AG04450 (cell line): ENCODE data around the gene ADAMTS17. TPM values are rescaled to one million over a fixed set of nuclear protein-coding genes. Genes with fewer than 3 reads are reported as not detected.

Experiments used
- CTCF ChIA-PET: fragments of 300-600, 350-600 bp; formaldehyde crosslinking; extraction: SDS; loops from one replicate; lab custom pipeline; 2022; ENCODE audit warnings: antibody characterized with exemption, inconsistent platforms; lab: Charles Lee
- POLR2A ChIA-PET: fragments of 350-600 bp; formaldehyde crosslinking; extraction: SDS; loops from one replicate; lab custom pipeline; 2021; ENCODE audit warnings: antibody characterized with exemption, inconsistent platforms; lab: Yijun Ruan, JAX
- DNase-seq: peaks from one replicate; pipeline ENCODE4 v3.0.0-alpha.2; 2011; ENCODE audit warnings: low read depth, low spot score
- H3K27ac ChIP-seq: one replicate; pipeline ENCODE4 v1.5.1; 2012; ENCODE audit warnings: low read depth, low read length, control low read depth
- H3K27me3 ChIP-seq: one replicate; pipeline ENCODE4 v1.6.0; 2012; ENCODE audit warnings: low read length; ENCODE audit not compliant: control insufficient read depth, insufficient read depth
- H3K4me3 ChIP-seq: 2 replicates; pipeline ENCODE4 v1.5.1; 2011; ENCODE audit warnings: mild to moderate bottlenecking, low read depth, low read length, control low read depth
- H3K9me3 ChIP-seq: 2 replicates; pipeline ENCODE4 v1.5.1; 2012; ENCODE audit warnings: low read length; ENCODE audit not compliant: control insufficient read depth, insufficient read depth
- CTCF ChIP-seq: IDR thresholded peaks from 2 replicates; pipeline ENCODE4 v1.5.1; 2011; ENCODE audit warnings: low read depth, low read length, control low read depth, inconsistent platforms
- polyA plus RNA-seq: library from polyadenylated mRNA; depleted of rRNA; stranded (reverse); fragments of >200 nt; gene quantifications from 2 replicates; pipeline ENCODE4 v1.2.3, GENCODE V29; 2011

Gene ADAMTS17
- polyA plus RNA-seq, 1 experiment = 0.06 TPM

- CTCF ChIA-PET = no interaction called here
- Histone ChIP-seq H3K27ac (no peak overlapping the region), H3K9me3 (peaks cover 33% of the 10 kb centered on the region), H3K4me3 (no peak overlapping the region), H3K27me3 (no peaks in the 10 kb centered on the region)
- DNase-seq = no peak
- TF ChIP-seq CTCF = no peak
- POLR2A ChIA-PET = no interaction called here
Observed at GRCh38 chr15:99956022-99956775, 385.6 kb downstream of the ADAMTS17 start.

GRCh38 chr15:99955532-99955931 lies 386.2 kb downstream of the ADAMTS17 start:
- TF ChIP-seq CTCF = no peak
- Histone ChIP-seq H3K4me3 (no peak overlapping the region), H3K27ac (no peak overlapping the region), H3K9me3 (peaks cover 33% of the 10 kb centered on the region), H3K27me3 (no peaks in the 10 kb centered on the region)
- ChIA-PET POLR2A (no interaction called here), CTCF (no interaction called here)
- no peak for DNase-seq

- CTCF ChIA-PET = no interaction called here
- no peak for DNase-seq
- H3K27me3 ChIP-seq = no peaks in the 10 kb centered on the region
- H3K9me3 ChIP-seq = peaks cover 33% of the 10 kb centered on the region
- H3K27ac ChIP-seq = no peak overlapping the region
- POLR2A ChIA-PET = no interaction called here
- H3K4me3 ChIP-seq = no peak overlapping the region
- TF ChIP-seq CTCF = no peak
Observed at GRCh38 chr15:99955181-99955525, 386.6 kb downstream of the ADAMTS17 start.

GRCh38 chr15:99954361-99955180 lies 387.2 kb downstream of the ADAMTS17 start:
- TF ChIP-seq CTCF = no peak
- ChIA-PET POLR2A (no interaction called here), CTCF (no interaction called here)
- H3K27ac ChIP-seq = no peak overlapping the region
- no peak overlapping the region for H3K4me3 ChIP-seq
- no peak for DNase-seq
- no peaks in the 10 kb centered on the region for H3K27me3 ChIP-seq
- peaks cover 33% of the 10 kb centered on the region for H3K9me3 ChIP-seq

GRCh38 chr15:99953886-99954285 lies 387.9 kb downstream of the ADAMTS17 start:
- H3K27me3 ChIP-seq = no peaks in the 10 kb centered on the region
- H3K4me3 ChIP-seq = no peak overlapping the region
- no peak overlapping the region for H3K27ac ChIP-seq
- H3K9me3 ChIP-seq = peaks cover 33% of the 10 kb centered on the region
- DNase-seq = no peak
- POLR2A ChIA-PET = no interaction called here
- no peak for TF ChIP-seq CTCF
- CTCF ChIA-PET = no interaction called here
